HepG2 (cell line): ENCODE measurements around the gene OVOL3. TPM values are rescaled to one million over a fixed set of nuclear protein-coding genes. Genes with fewer than 3 reads are reported as not detected.
A peak's percentile ranks its signal among the peaks of the same experiment; 100 is the strongest.

Experiments
- ARID3A ChIP-seq: IDR thresholded peaks from 2 replicates; pipeline ENCODE4 v1.6.1; 2012; ENCODE audit warnings: low read depth, low read length, improper control_type of control experiment
- BHLHE40 ChIP-seq: IDR thresholded peaks from 2 replicates; pipeline ENCODE4 v1.6.1; 2011; ENCODE audit warnings: low read length, improper control_type of control experiment
- BRF2 ChIP-seq: sonication (generic); formaldehyde crosslinking; IDR thresholded peaks from 2 replicates; pipeline ENCODE4 v1.8.1; 2022; ENCODE audit warnings: mild to moderate bottlenecking, missing genetic modification reagents
- CBX5 ChIP-seq: sonication (generic); formaldehyde crosslinking; IDR thresholded peaks from 2 replicates; pipeline ENCODE4 v1.4.0; 2020; ENCODE audit warnings: missing genetic modification reagents, borderline replicate concordance
- ETV6 ChIP-seq: sonication (generic); formaldehyde crosslinking; conservative IDR thresholded peaks from 2 replicates; pipeline ENCODE4 v1.4.0; 2020; ENCODE audit warnings: missing genetic modification reagents
- EZH2 ChIP-seq: conservative IDR thresholded peaks from 2 replicates; pipeline ENCODE4 v1.6.1; 2012; ENCODE audit warnings: mild to moderate bottlenecking, low read depth, low read length, moderate library complexity
- FOXM1 ChIP-seq: sonication (generic); formaldehyde crosslinking; IDR thresholded peaks from 2 replicates; pipeline ENCODE4 v1.5.0; 2020; ENCODE audit warnings: missing genetic modification reagents
- HNRNPLL ChIP-seq: fragments of 200-400 bp; formaldehyde crosslinking; IDR thresholded peaks from 2 replicates; pipeline ENCODE4 v1.6.1; 2017; ENCODE audit warnings: mild to moderate bottlenecking, low read depth, low read length; ENCODE audit not compliant: poor library complexity, severe bottlenecking
- JUN ChIP-seq: sonication (generic); formaldehyde crosslinking; IDR thresholded peaks from 2 replicates; pipeline ENCODE4 v1.4.0; 2020; ENCODE audit warnings: mild to moderate bottlenecking, missing genetic modification reagents
- KLF9 ChIP-seq: IDR thresholded peaks from 2 replicates; pipeline ENCODE4 v1.6.1; 2016; ENCODE audit warnings: low read depth
- MYPOP ChIP-seq: sonication (generic); formaldehyde crosslinking; IDR thresholded peaks from 2 replicates; pipeline ENCODE4 v1.8.1; 2023; ENCODE audit warnings: mild to moderate bottlenecking, moderate library complexity, missing genetic modification reagents
- NFYC ChIP-seq: IDR thresholded peaks from 2 replicates; pipeline ENCODE4 v1.6.1; 2016; ENCODE audit warnings: missing genetic modification reagents, missing compliant biosample characterization
- POLR2AphosphoS5 ChIP-seq: IDR thresholded peaks from 2 replicates; pipeline ENCODE4 v1.6.1; 2012; ENCODE audit warnings: low read depth, low read length
- RBM22 ChIP-seq: fragments of 200-400 bp; formaldehyde crosslinking; optimal IDR thresholded peaks from 2 replicates; pipeline ENCODE3; 2017; ENCODE audit warnings: mild to moderate bottlenecking, low read length, moderate library complexity
- SNAI1 ChIP-seq: sonication (generic); formaldehyde crosslinking; IDR thresholded peaks from 2 replicates; pipeline ENCODE4 v1.5.0; 2020; ENCODE audit warnings: mild to moderate bottlenecking, missing genetic modification reagents, borderline replicate concordance
- SP5 ChIP-seq: IDR thresholded peaks from 2 replicates; pipeline ENCODE4 v1.6.1; 2016; ENCODE audit warnings: low read depth, borderline replicate concordance
- YY1 ChIP-seq: IDR thresholded peaks from 2 replicates; pipeline ENCODE4 v1.6.1; 2011; ENCODE audit warnings: low read length, low read depth, moderate library complexity, mild to moderate bottlenecking; ENCODE audit not compliant: insufficient read depth, insufficient replicate concordance
- ZFP41 ChIP-seq: sonication (generic); formaldehyde crosslinking; IDR thresholded peaks from 2 replicates; pipeline ENCODE4 v1.4.0; 2020; ENCODE audit warnings: mild to moderate bottlenecking, missing genetic modification reagents, borderline replicate concordance
- ZKSCAN1 ChIP-seq: fragments of 150-350 bp; IDR thresholded peaks from 2 replicates; pipeline ENCODE4 v1.6.1; 2014; ENCODE audit warnings: low read length
- ZKSCAN8 ChIP-seq: IDR thresholded peaks from 2 replicates; pipeline ENCODE4 v1.6.1; 2016; ENCODE audit warnings: borderline replicate concordance, missing genetic modification reagents, missing compliant biosample characterization
- ZNF17 ChIP-seq: sonication (generic); formaldehyde crosslinking; IDR thresholded peaks from 2 replicates; pipeline ENCODE4 v1.5.0; 2020; ENCODE audit warnings: mild to moderate bottlenecking, missing genetic modification reagents
- ZNF530 ChIP-seq: sonication (generic); formaldehyde crosslinking; IDR thresholded peaks from 2 replicates; pipeline ENCODE4 v1.5.0; 2020; ENCODE audit warnings: low read depth, mild to moderate bottlenecking, missing genetic modification reagents
- ZNF607 ChIP-seq: sonication (generic); formaldehyde crosslinking; IDR thresholded peaks from 2 replicates; pipeline ENCODE4 v1.5.1; 2020; ENCODE audit warnings: missing genetic modification reagents, mild to moderate bottlenecking, borderline replicate concordance
- ZNF720 ChIP-seq: sonication (generic); formaldehyde crosslinking; IDR thresholded peaks from 2 replicates; pipeline ENCODE4 v1.4.0; 2020; ENCODE audit warnings: missing genetic modification reagents
- ZUFSP ChIP-seq: sonication (generic); formaldehyde crosslinking; IDR thresholded peaks from 2 replicates; pipeline ENCODE4 v1.9.0; 2021; ENCODE audit warnings: missing genetic modification reagents, mild to moderate bottlenecking, borderline replicate concordance
- polyA plus RNA-seq, 8 experiments: library from polyadenylated mRNA; depleted of rRNA in 3 of 8; stranded (reverse) in 7 of 8; unstranded in 1 of 8; fragments of >200 nt; fragmentation: Illumina TruSeq in 4 of 8; extraction: Trizol in 4 of 8; gene quantifications; 2 replicates each; pipeline versions ENCODE4 v1.2.1 to v1.2.3, GENCODE V29; 2011 to 2016; ENCODE audit warnings: low read depth in 4 of 8, missing spikeins in 1 of 8, mixed read lengths in 1 of 8; ENCODE audit not compliant: insufficient read depth in 1 of 8
- total RNA-seq, 5 experiments: library from RNA; depleted of rRNA; stranded (reverse); fragments of >200 nt; fragmentation: Illumina TruSeq; extraction: Trizol; gene quantifications; 2 replicates each; pipeline ENCODE4 v1.2.3, GENCODE V29; 2016; ENCODE audit warnings: low read depth in 1 of 5

The OVOL3 gene
- total and polyA plus RNA-seq, 2 of the 13 experiments (the other 11 are each of a cell fraction or from before 2014, with no cell fraction given) = not detected

DNA sequence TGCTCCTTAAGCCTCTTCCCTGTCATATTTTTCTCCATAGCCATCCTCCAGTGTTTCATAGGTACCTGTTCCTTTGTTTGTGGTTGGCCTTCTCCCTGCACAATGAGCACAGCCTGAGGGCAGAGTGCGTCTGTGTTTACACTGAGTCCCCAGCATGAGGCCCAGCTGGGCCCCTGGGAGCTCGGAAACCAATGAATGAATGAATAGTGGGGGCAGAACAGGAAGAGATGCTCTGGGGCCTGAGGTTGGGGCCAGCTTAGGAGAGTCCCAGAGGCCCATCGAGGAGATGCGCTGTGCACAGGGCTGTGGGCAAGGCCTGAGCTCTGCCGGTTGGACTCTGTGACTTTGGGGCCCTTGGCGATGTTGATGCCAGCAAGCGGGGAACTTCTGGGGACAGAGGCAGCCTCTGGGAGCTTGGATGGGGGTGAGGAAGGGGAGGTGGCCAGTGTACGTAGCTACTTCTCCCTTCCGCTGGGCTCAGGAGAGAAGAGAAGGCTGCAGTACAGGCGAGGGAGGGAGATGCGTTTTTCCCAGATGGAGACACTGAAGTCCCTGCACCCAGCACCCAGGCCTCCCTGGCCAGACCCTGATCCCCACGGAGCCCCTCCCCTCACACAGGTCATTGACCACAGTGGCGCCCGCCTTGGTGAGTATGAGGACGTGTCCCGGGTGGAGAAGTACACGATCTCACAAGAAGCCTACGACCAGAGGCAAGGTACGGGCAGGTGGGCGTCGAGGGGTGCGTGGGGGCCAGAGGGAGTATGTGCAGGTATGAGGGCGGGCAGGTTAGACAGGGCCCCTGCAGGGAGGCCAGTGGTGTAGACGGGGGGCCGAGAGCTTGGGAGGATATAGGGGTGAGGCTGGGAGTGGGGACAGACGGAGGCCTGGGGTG lies 9.4 kb downstream of the OVOL3 start (continued):
- TF ChIP-seq BRF2 (peak; percentile 74; the same call in 1 of the 2 replicates), YY1 (peak; percentile 56), POLR2AphosphoS5 (peak; percentile 77), SNAI1 (CRISPR knock-in tag) (peak; percentile 77; the same call in 1 of the 2 replicates), ZKSCAN1 (no peak), ZKSCAN8 (CRISPR knock-in tag) (peak; percentile 70; the same call in 1 of the 2 replicates), ZNF607 (CRISPR knock-in tag) (no peak), ZNF17 (CRISPR knock-in tag) (no peak), ZNF530 (CRISPR knock-in tag) (no peak), BHLHE40 (0 out of 2 replicates have a peak, but pooled peaks have one; percentile 28), RBM22 (no peak), ARID3A (0 out of 2 replicates have a peak, but pooled peaks have one; percentile 23), SP5 (CRISPR knock-in tag) (peak; percentile 36; the same call in 1 of the 2 replicates), ETV6 (CRISPR knock-in tag) (no peak), ZNF720 (CRISPR knock-in tag) (no peak), FOXM1 (CRISPR knock-in tag) (no peak), JUN (peak; percentile 63; the same call in 1 of the 2 replicates), ZUFSP (CRISPR knock-in tag) (no peak), EZH2 (no peak), CBX5 (CRISPR knock-in tag) (peak; percentile 63; the same call in 1 of the 2 replicates), NFYC (peak; percentile 76), ZFP41 (CRISPR knock-in tag) (no peak), MYPOP (CRISPR knock-in tag) (peak; percentile 84), KLF9 (CRISPR knock-in tag) (no peak), HNRNPLL (peak; percentile 48)
